Measurements from ENCODE around the gene EFNA3. TPM values are rescaled to one million over a fixed set of nuclear protein-coding genes. Genes with fewer than 3 reads are reported as not detected.
A peak's percentile ranks its signal among the peaks of the same experiment; 100 is the strongest.

EFNA3 gene
- total and polyA plus RNA-seq, 9 of the 15 experiments (the other 6 are each of a cell fraction or from before 2014, with no cell fraction given) = 0.59 to 7.9 (median 4.7) TPM

DNA sequence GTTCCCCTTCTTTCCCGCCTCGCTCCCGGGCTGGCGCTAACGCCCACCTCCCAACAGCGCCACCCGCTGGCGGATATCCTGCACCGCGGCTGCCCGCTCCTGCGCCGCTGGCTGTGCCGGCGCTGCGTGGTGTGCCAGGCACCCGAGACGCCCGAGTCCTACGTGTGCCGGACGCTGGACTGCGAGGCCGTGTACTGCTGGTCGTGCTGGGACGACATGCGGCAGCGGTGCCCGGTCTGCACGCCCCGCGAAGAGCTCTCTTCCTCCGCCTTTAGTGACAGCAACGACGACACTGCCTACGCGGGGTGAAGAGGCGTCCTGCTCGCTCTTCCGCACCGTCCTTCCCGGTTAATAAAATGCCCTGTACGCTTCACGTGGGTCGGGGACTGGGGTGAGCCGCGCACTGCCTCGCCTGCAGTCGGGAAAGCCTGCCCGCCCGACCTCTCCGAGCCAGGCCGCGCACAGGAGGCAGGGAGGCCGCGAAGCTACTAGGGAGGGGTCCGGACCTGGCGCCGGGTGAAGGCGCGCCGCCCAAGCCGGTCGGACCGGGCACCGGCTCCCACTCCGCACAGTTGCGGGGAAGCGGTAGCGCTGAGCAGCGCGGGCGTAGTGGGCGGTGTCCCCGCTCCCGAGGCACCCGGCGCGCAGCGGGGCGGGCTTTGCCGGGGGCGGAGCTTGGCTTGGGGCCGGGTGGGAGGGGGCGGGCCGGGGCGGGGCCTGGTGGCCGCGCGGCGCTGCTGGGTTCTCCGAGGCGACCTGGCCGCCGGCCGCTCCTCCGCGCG lies 27.9 kb upstream of the EFNA3 start, which contains the start of gene ADAM15 (continued):
- TF ChIP-seq, protein P1, sequence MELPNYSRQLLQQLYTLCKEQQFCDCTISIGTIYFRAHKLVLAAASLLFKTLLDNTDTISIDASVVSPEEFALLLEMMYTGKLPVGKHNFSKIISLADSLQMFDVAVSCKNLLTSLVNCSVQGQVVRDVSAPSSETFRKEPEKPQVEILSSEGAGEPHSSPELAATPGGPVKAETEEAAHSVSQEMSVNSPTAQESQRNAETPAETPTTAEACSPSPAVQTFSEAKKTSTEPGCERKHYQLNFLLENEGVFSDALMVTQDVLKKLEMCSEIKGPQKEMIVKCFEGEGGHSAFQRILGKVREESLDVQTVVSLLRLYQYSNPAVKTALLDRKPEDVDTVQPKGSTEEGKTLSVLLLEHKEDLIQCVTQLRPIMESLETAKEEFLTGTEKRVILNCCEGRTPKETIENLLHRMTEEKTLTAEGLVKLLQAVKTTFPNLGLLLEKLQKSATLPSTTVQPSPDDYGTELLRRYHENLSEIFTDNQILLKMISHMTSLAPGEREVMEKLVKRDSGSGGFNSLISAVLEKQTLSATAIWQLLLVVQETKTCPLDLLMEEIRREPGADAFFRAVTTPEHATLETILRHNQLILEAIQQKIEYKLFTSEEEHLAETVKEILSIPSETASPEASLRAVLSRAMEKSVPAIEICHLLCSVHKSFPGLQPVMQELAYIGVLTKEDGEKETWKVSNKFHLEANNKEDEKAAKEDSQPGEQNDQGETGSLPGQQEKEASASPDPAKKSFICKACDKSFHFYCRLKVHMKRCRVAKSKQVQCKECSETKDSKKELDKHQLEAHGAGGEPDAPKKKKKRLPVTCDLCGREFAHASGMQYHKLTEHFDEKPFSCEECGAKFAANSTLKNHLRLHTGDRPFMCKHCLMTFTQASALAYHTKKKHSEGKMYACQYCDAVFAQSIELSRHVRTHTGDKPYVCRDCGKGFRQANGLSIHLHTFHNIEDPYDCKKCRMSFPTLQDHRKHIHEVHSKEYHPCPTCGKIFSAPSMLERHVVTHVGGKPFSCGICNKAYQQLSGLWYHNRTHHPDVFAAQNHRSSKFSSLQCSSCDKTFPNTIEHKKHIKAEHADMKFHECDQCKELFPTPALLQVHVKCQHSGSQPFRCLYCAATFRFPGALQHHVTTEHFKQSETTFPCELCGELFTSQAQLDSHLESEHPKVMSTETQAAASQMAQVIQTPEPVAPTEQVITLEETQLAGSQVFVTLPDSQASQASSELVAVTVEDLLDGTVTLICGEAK (IDR thresholded peaks at IDR 0.05) = peak; percentile 73; the same call in 1 of the 2 replicates
- TF ChIP-seq, protein P1 (CRISPR knock-in tag; IDR thresholded peaks at IDR 0.05) = no peak
- TF ChIP-seq THAP12 (CRISPR knock-in tag; IDR thresholded peaks at IDR 0.05) (peak; percentile 57; the same call in 1 of the 2 replicates), NRF1 (conservative IDR thresholded peaks at IDR 0.05 in 1 of 2, IDR thresholded peaks at IDR 0.05 in 1 of 2) (peak; percentile 79 to 83), HNRNPL (IDR thresholded peaks at IDR 0.05; ENCODE audit: low read depth, low read length) (peak; percentile 72), NR4A1 (CRISPR knock-in tag; IDR thresholded peaks at IDR 0.05) (no peak), NR4A1 (tag; IDR thresholded peaks at IDR 0.05) (0 out of 2 replicates have a peak, but pooled peaks have one; percentile 3), SAFB (IDR thresholded peaks at IDR 0.05; ENCODE audit: borderline replicate concordance, low read depth, low read length) (peak; percentile 64; the same call in 1 of the 2 replicates), RNF2 (IDR thresholded peaks at IDR 0.05) (peak; percentile 65; the same call in 1 of the 2 replicates), E2F5 (CRISPR knock-in tag; IDR thresholded peaks at IDR 0.05) (peak; percentile 2; the same call in 1 of the 2 replicates), PHB2 (IDR thresholded peaks at IDR 0.05; ENCODE audit: low read depth) (no peak), FOXP1 (CRISPR knock-in tag; IDR thresholded peaks at IDR 0.05) (peak; percentile 86; the same call in 1 of the 2 replicates)
